GOT3 (cell line): ENCODE measurements around the gene AMY2B.
"Not testable (repeated sequence)": the region's sequence is repeated elsewhere in the genome, so short reads cannot be mapped to it uniquely, and the experiment has no call there.

ENCODE experiments used
- DNase-seq: peaks from one replicate; lab custom pipeline; 2025; ENCODE audit warnings: mixed read lengths; lab: John Stamatoyannopoulos, UW

AMY2B gene

GRCh38 chr1:103616994-103617477 is 45.6 kb downstream of the AMY2B start, which contains the start of gene AMY2A:
TSS of gene AMY2A (plus strand) at chr1:103617427. CDS start at chr1:103617441, 14 bp downstream.
- DNase-seq: not testable (repeated sequence)

DNA sequence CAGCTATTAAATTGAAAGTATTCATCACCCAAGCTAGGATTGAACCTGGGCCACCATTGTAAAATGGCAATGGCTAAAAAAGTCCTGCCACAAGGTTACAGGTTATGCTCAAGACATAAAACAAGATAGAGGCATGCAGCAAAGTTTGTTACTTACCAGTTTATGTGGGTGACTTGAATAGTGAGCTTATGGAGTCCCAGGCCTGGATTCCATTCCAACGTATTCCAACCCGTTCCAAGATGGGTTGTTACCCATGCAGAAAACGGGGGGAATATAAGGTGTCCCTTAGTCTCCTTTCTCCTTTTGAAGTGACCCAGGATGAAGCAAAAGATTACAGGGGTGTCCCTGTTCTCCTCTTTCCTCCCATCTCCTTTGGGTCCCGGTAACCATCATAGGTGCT is 56.0 kb downstream of the AMY2B start:
- not testable (repeated sequence) for DNase-seq
